ENCODE data around the gene WIPF3. TPM values are rescaled to one million over a fixed set of nuclear protein-coding genes. Genes with fewer than 3 reads are reported as not detected.

The WIPF3 gene
- total and polyA plus RNA-seq, 2 of the 4 experiments (the other 2 are of a cell fraction): not detected

- 100% methylated on average over 2 of the region's 15 CpGs; no CpG with 5 or more reads in 1 of the 2 experiments for WGBS, 2 experiments (ENCODE audit: extremely low coverage in 2 of 2, insufficient read length in 1 of 2)
- intact Hi-C loops (cut with micrococcal nuclease): no loop called here
- no peak for DNase-seq
- dilution Hi-C loops (cut with HindIII; ENCODE audit: low sequenced_read_pairs, unreplicated experiment): no loop called here
- H3K27ac ChIP-seq (ENCODE audit: insufficient read depth, low read length): no peak overlapping the region
- no peak overlapping the region for H3K18ac ChIP-seq (ENCODE audit: low read depth, low read length)
- no peak overlapping the region for H2AFZ ChIP-seq (replicated peaks; ENCODE audit: low read length, poor library complexity)
- no peak overlapping the region for H4K91ac ChIP-seq (ENCODE audit: insufficient read depth, low read depth, low read length)
- ATAC-seq (ENCODE audit: low read depth): no peak
- peaks cover 5% of the 10 kb centered on the region; the same call in 1 of the 2 replicates for H4K20me1 ChIP-seq (ENCODE audit: insufficient read depth, low read length)
- H2AK5ac ChIP-seq (ENCODE audit: low read depth, low read length): no peak overlapping the region
- CTCF ChIA-PET: interaction anchor here (0.6 kb wide), 1 partner anchor 1236 kb away, joined by 4 read pairs; no protein-coding TSS in a partner anchor
- TF ChIP-seq SMC3 (IDR thresholded peaks at IDR 0.05; ENCODE audit: low read depth, low read length) (no peak), NFE2L2 (IDR thresholded peaks at IDR 0.05; ENCODE audit: low read depth, low read length) (no peak), RAD21 (IDR thresholded peaks at IDR 0.05; ENCODE audit: low read length) (no peak), USF2 (IDR thresholded peaks at IDR 0.05; ENCODE audit: low read depth, low read length) (no peak), RFX5 (IDR thresholded peaks at IDR 0.05; ENCODE audit: low read depth, low read length) (no peak), RCOR1 (IDR thresholded peaks at IDR 0.05; ENCODE audit: insufficient replicate concordance, low read length) (no peak), ELK1 (IDR thresholded peaks at IDR 0.05; ENCODE audit: borderline replicate concordance, low read depth, low read length) (no peak), CEBPB (IDR thresholded peaks at IDR 0.05; ENCODE audit: low read depth, low read length) (no peak), FOS (IDR thresholded peaks at IDR 0.05; ENCODE audit: low read depth, low read length) (no peak), POLR2A (IDR thresholded peaks at IDR 0.05; ENCODE audit: low read depth, low read length) (no peak), MAZ (IDR thresholded peaks at IDR 0.05; ENCODE audit: borderline replicate concordance, low read depth, low read length) (no peak), MAFK (IDR thresholded peaks at IDR 0.05; ENCODE audit: low read depth, low read length) (no peak), CTCF (conservative IDR thresholded peaks at IDR 0.05; ENCODE audit: low read depth, low read length) (no peak), MXI1 (IDR thresholded peaks at IDR 0.05; ENCODE audit: borderline replicate concordance, low read depth, low read length) (no peak), CHD1 (IDR thresholded peaks at IDR 0.05; ENCODE audit: low read depth, low read length) (no peak)
- no peak overlapping the region for H3K23ac ChIP-seq (ENCODE audit: low read depth, low read length)
- no peaks in the 10 kb centered on the region for H3K27me3 ChIP-seq (ENCODE audit: control insufficient read depth, insufficient read depth, low read length)
- H3K4me2 ChIP-seq (ENCODE audit: low read depth, low read length): no peak overlapping the region
- POLR2A ChIA-PET (ENCODE audit: unreplicated experiment): no interaction called here
- no peak overlapping the region for H4K5ac ChIP-seq (ENCODE audit: low read depth, low read length)
- H4K8ac ChIP-seq (ENCODE audit: low read depth in 2 of 2, low read length in 2 of 2): no peak overlapping the region
- no peak overlapping the region for H3K14ac ChIP-seq (replicated peaks; ENCODE audit: low read depth, low read length)
- H2AK9ac ChIP-seq (replicated peaks; ENCODE audit: low read depth, low read length, poor library complexity): no peak overlapping the region
- H3K4ac ChIP-seq (ENCODE audit: low read depth, low read length): no peak overlapping the region
- H2BK5ac ChIP-seq (ENCODE audit: low read depth, low read length, poor library complexity, severe bottlenecking): no peak overlapping the region
- in situ Hi-C loops (cut with MboI; ENCODE audit: low sequenced_read_pairs): no loop called here
- no peaks in the 10 kb centered on the region for H3K9me3 ChIP-seq (ENCODE audit: control insufficient read depth, insufficient read depth, low read length)
- no peak overlapping the region for H2BK120ac ChIP-seq (ENCODE audit: low read depth, low read length)
- H3K4me1 ChIP-seq (ENCODE audit: control insufficient read depth, insufficient read depth, low read length): no peaks in the 10 kb centered on the region
- H3K79me1 ChIP-seq (ENCODE audit: low read depth in 1 of 2, low read length in 2 of 2): peaks cover 0 to 19% of the 10 kb centered on the region in 2 experiments
- H3K9me1 ChIP-seq (ENCODE audit: insufficient read depth, low read length): no peaks in the 10 kb centered on the region
- no peak overlapping the region for H3K56ac ChIP-seq (ENCODE audit: extremely low read depth, insufficient read depth, low read length)
- H3K4me3 ChIP-seq (ENCODE audit: insufficient read depth, low read depth, low read length): no peak overlapping the region
- H2BK15ac ChIP-seq (ENCODE audit: low read depth, low read length): no peak overlapping the region
- H3K36me3 ChIP-seq (ENCODE audit: control insufficient read depth, insufficient read depth, low read length): peaks cover 51% of the 10 kb centered on the region
- H2BK20ac ChIP-seq (ENCODE audit: low read depth, low read length): no peak overlapping the region
- H3K9ac ChIP-seq (ENCODE audit: low read depth, low read length): no peak overlapping the region
- BruUV-seq (replicated peaks): no TSS peak
Observed at GRCh38 chr7:29926216-29926615, 119.9 kb downstream of the WIPF3 start.

All from IMR-90 (cell line).